ENCODE results near the gene GPRC5C.

DNA sequence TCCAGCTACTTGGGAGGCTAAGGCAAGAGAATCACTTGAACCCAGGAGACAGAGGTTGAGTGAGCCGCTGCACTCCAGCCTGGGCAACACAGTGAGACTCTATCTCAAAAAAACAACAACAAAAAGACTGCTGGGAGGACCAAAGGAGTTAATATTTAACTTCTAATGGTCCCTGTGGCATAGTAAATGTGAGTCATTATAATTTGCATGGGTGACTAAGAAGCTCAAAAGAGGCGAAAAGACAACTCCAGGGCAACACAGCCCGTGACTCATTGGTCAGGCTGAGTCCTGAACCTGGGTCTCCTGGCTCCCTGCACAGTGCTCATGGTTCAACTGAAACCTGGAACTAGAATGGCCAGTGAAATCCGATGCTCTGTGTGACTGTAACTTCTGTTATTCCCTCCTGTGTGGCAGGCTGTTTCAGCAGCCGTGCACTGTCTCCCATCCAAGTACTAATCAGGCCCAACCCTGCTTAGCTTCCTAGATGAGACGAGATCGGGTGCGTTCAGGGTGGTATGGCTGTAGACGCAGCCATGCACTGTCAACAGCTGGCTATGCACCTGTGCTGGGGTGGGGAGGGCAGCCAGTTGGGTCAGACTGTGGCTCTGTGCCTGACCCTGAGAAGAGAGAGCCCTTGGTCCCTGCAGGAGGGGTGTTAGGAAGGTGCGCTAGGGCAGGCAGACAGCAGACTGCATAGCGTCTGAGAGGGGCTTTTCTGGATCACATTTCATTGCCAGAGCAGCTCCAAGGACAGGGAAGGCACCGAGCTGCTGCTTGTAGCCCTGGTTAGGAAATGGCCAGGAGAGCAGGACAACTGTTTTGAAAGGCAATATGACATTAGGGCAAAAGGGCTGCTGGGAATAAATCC is 14.5 kb upstream of the GPRC5C start:
- TF ChIP-seq CTCF (IDR thresholded peaks at IDR 0.05) (no peak), POLR2A (IDR thresholded peaks at IDR 0.05) (no peak)
